Cardiac muscle cell (in vitro differentiated cells and primary cell): ENCODE data around the gene IDUA. TPM values are rescaled to one million over a fixed set of nuclear protein-coding genes. Genes with fewer than 3 reads are reported as not detected.

ENCODE experiments used
- DNase-seq, 2 donors: peaks; one replicate each; pipeline versions ENCODE4 v3.0.0 to v3.0.0-alpha.2; 2010 to 2017; ENCODE audit warnings: low read depth in 1 of 2, low spot score in 1 of 2
- H3K27ac ChIP-seq: fragments of 200-600 bp; sonication (generic); 2 replicates; pipeline ENCODE4 v1.5.1; 2016
- H3K27me3 ChIP-seq: fragments of 200-600 bp; sonication (generic); 2 replicates; pipeline ENCODE4 v1.6.0; 2016; ENCODE audit warnings: control low read depth
- H3K36me3 ChIP-seq: fragments of 200-600 bp; sonication (generic); 2 replicates; pipeline ENCODE4 v1.5.1; 2016; ENCODE audit warnings: control low read depth
- H3K4me1 ChIP-seq: fragments of 200-600 bp; sonication (generic); 2 replicates; pipeline ENCODE4 v1.8.1; 2017; ENCODE audit warnings: low read depth, mild to moderate bottlenecking, mixed run types
- H3K4me3 ChIP-seq: fragments of 200-600 bp; sonication (generic); 2 replicates; pipeline ENCODE4 v1.5.1; 2016; ENCODE audit warnings: mild to moderate bottlenecking
- H3K9me3 ChIP-seq: fragments of 200-600 bp; sonication (generic); 2 replicates; pipeline ENCODE4 v1.5.1; 2017; ENCODE audit warnings: low read depth, mild to moderate bottlenecking, control low read depth
- CTCF ChIP-seq: IDR thresholded peaks from 2 replicates; pipeline ENCODE4 v1.5.1; 2012; ENCODE audit warnings: low read depth, mild to moderate bottlenecking, low read length
- polyA plus RNA-seq: library from polyadenylated mRNA; unstranded; fragments of >200 nt; fragmentation: Nextera tagmentation; extraction: Ambion mirVana; gene quantifications from 2 replicates; pipeline ENCODE4 v1.2.1, GENCODE V29; 2016
- total RNA-seq: library from RNA; depleted of rRNA; stranded (reverse); fragments of >200 nt; gene quantifications from 2 replicates; pipeline ENCODE4 v1.2.3, GENCODE V29; 2016

Gene IDUA
- total and polyA plus RNA-seq, 2 experiments from 2014 or later: 13.0 to 29.9 TPM

- no peak for DNase-seq
- Histone ChIP-seq H3K27me3 (no peaks in the 10 kb centered on the region), H3K27ac (no peak overlapping the region), H3K4me3 (no peak overlapping the region), H3K36me3 (no peaks in the 10 kb centered on the region), H3K9me3 (no peaks in the 10 kb centered on the region), H3K4me1 (peaks cover 5% of the 10 kb centered on the region)
- TF ChIP-seq CTCF: no peak
Measured at GRCh38 chr4:955161-955921, 31.5 kb upstream of the IDUA start.

GRCh38 chr4:955931-956381 lies 30.9 kb upstream of the IDUA start:
- no peak overlapping the region for H3K4me3 ChIP-seq
- no peak for TF ChIP-seq CTCF
- no peaks in the 10 kb centered on the region for H3K9me3 ChIP-seq
- H3K4me1 ChIP-seq: peaks cover 5% of the 10 kb centered on the region
- no peak for DNase-seq
- no peaks in the 10 kb centered on the region for H3K27me3 ChIP-seq
- H3K36me3 ChIP-seq: no peaks in the 10 kb centered on the region
- no peak overlapping the region for H3K27ac ChIP-seq

GRCh38 chr4:956531-957230 lies 30.2 kb upstream of the IDUA start:
- H3K27ac ChIP-seq: no peak overlapping the region
- TF ChIP-seq CTCF: no peak
- no peaks in the 10 kb centered on the region for H3K4me1 ChIP-seq
- no peaks in the 10 kb centered on the region for H3K9me3 ChIP-seq
- H3K4me3 ChIP-seq: no peak overlapping the region
- H3K36me3 ChIP-seq: no peaks in the 10 kb centered on the region
- no peak for DNase-seq
- no peaks in the 10 kb centered on the region for H3K27me3 ChIP-seq

GRCh38 chr4:957231-957580 lies 29.6 kb upstream of the IDUA start:
- Histone ChIP-seq H3K4me1 (no peaks in the 10 kb centered on the region), H3K36me3 (no peaks in the 10 kb centered on the region), H3K27me3 (no peaks in the 10 kb centered on the region), H3K27ac (no peak overlapping the region), H3K9me3 (no peaks in the 10 kb centered on the region), H3K4me3 (no peak overlapping the region)
- no peak for TF ChIP-seq CTCF
- DNase-seq: no peak

GRCh38 chr4:957581-958313 lies 29.1 kb upstream of the IDUA start:
- no peak for TF ChIP-seq CTCF
- Histone ChIP-seq H3K27me3 (no peaks in the 10 kb centered on the region), H3K4me1 (no peaks in the 10 kb centered on the region), H3K9me3 (no peaks in the 10 kb centered on the region), H3K4me3 (no peak overlapping the region), H3K27ac (no peak overlapping the region), H3K36me3 (no peaks in the 10 kb centered on the region)
- no peak for DNase-seq
